Caki2 (cell line): ENCODE results near the gene MLPH. TPM values are rescaled to one million over a fixed set of nuclear protein-coding genes. Genes with fewer than 3 reads are reported as not detected.

Source experiments
- DNase-seq: peaks from one replicate; pipeline ENCODE4 v3.0.0-alpha.2; 2015; ENCODE audit warnings: low read depth
- in situ Hi-C: cut with HindIII; loops from 2 replicates; pipeline ENCODE4 v1.10.0; 2016; ENCODE audit warnings: low sequenced_read_pairs, low pct_unique_long_range_greater_than_20kb, mixed read lengths
- total RNA-seq: library from RNA; depleted of rRNA; stranded (reverse); fragments of >200 nt; shearing (Covaris generic); gene quantifications from 2 replicates; pipeline ENCODE4 v1.2.3, GENCODE V29; 2014; ENCODE audit warnings: low replicate concordance; rRNA removed

The MLPH gene
- total RNA-seq, 1 experiment from 2014 or later, result 33.8 TPM

- in situ Hi-C loops, result no loop called here
- DNase-seq, result no peak
Observed at GRCh38 chr2:237598468-237599208, 111.6 kb downstream of the MLPH start.

DNA sequence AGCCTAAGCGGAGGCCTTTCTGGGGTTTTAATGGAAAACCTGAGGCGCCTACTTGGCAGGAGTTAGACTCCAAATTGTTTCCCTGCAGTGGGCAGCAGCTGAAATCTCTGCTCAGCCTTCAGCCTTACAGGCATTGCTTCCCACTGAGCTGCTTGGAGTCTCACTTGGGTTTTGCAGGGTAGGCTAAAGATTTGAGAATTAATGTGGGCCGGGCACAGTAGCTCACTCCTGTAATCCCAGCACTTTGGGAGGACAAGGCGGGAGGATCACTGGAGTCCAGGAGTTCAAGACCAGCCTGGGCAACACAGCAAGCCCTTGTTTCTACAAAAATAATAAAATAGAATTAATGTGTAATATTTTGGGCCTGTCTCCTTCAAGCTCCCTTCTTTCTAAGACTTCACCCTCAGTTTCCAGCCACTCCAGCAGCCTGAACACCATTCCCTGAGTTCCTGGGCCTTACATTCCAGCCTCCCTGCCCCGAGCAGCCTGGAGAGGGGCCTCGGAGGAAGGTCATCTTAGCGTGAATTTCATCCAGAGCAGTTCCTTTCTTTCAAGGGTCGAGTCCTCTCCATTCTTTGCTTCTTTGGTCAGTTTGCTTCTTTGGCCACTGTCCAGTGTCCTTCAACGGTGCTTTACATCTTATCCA lies 112.5 kb downstream of the MLPH start:
- in situ Hi-C loops, result no loop called here
- no peak for DNase-seq

DNA sequence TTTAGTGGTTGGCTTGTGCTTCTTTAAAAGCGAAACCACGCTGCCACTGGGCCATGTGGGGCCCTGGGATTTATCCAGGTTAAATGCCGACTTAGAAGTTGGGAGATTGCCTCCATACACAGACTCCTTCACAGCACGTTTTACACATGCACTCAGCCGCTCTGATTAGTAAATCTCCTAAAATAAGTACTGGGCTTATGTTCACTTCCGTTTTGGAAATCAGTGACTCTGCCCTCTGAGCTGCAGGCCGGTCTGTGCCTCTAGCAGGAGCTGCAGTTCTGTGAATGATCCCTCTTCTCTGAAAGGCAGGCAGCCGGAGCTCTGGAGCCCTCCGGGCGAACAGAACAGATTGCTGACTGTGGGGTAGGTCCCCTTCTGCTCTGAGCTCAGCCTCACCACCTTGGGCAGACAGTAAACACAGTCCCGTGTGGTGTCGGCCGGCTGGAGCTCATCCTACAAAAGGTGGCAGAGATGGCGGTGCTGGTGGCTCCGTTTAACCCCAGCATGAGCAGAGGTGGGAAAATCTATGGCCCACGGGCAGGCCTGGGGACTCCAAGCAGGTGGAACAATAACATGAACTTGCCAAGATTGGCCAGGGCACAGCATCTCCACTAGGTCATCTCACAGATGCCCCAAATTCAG lies 113.3 kb downstream of the MLPH start:
- DNase-seq, result no peak
- in situ Hi-C loops, result no loop called here

DNA sequence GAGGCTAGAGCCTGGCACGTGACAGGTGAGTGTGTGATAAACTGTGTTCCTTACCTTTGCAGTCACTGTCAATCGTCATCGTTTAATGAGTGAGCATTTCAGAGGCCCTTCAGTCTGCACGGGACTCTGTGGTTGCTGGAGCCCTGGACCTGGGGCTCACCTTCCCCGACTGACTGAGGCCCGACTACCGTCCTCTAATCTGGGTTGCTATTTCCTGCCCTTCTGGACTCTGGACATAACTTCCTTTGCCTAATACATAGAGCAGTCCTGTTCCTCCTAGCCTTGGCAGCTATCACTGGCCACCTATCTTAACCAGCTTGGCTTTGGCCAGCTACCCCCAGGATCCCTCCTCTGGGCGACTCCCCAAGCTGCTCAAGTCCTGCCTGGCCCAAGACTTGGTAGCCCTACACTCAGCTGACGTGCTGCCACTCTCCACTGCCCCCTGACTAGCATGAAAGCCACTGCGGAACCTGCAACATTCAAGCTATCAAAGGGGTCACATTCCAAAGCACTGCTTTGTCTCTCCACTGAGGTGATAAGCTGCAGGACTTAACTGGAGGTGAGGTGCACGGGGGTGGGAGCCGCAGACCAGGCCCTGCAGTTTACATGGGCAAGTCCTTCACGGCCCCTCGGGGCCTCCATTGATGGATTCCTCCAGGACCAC lies 114.5 kb downstream of the MLPH start:
- in situ Hi-C loops, result no loop called here
- no peak for DNase-seq

DNA sequence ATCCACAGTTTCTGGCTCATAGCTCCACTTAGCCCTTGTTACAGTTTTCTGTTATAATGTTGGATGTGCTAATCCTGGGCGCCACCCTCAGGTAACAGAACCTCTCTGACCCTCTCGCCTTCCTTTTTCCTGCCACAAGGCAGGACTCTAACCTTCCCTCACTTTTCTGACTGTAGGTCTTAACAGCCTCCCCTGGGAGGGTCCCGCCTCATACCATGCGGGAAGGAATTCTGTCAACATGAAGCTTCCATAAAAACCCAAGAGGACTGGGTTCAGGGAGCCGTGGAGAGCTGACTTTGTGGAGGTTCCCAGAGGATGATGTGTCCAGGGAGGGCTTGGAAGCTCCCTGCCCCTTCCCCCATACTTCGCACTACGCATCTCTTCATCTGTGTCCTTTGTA lies 115.4 kb downstream of the MLPH start:
- in situ Hi-C loops, result no loop called here
- DNase-seq, result no peak

DNA sequence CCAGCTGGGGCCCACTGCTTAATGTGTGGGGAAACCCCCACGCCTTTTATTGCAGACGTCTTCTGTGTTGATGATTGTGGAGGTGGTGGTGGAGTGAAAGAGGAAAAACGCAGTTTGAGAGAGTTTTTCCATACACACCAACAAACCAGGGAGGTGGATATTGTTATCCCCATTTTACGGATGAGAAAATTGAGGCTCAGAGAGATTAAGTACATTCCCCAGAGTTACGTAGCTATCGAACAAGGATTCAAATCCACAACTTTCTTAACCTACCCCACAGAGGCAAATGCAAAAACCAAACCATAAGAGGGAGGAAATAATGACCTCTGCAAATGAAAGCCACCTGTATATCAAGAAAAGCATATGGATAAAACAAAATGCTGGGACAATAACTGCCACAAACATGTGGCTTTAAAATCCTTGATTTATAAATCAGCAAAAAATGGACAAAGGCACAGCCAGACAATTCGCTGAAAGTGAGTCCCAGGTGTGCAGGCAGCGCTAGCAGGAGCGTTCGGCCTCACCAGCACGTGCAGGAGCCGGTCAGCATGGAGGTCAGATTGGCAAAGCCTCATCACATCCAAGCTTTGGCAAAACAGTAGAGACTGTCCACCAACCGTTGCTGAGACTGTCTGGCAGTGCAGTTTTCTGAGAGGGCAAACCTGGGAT lies 116.1 kb downstream of the MLPH start:
- DNase-seq, result no peak
- in situ Hi-C loops, result no loop called here

GRCh38 chr2:237603718-237604362 lies 116.8 kb downstream of the MLPH start:
- in situ Hi-C loops, result no loop called here
- no peak for DNase-seq

DNA sequence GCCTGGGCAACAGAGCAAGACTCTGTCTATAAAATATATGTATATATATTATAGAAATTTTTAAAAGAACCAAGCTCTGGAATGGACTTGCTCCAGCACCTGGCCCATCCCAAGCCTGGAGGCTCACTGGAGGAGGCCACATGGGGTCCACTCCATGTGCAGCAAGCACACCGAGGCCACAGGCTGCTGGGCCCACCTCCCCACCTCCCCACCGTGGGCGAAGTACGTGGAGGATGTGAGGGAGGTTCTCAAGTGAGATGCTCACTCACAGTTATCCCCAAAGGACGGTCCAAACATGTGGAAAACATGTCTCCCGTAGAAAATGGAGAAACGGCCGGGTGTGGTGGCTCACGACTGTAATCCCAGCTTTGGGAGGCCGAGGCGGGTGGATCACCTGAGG lies 117.3 kb downstream of the MLPH start:
- no peak for DNase-seq
- in situ Hi-C loops, result no loop called here

Other genes starting within 250 kb of the MLPH start
- gene COL6A3, start 73.1 kb upstream of the MLPH start, total RNA-seq, result 0.41 and 0.98 TPM in 2 replicates
- gene PRLH, start 79.3 kb downstream of the MLPH start, total RNA-seq, result not detected in 2 replicates
- 0.20 TPM in 1 of 2 replicates, not detected in the other for gene RAB17, start 103.5 kb downstream of the MLPH start, total RNA-seq
- 10.9 and 14.4 TPM in 2 replicates for gene LRRFIP1, start 140.3 kb downstream of the MLPH start, total RNA-seq